A204.1 (cell line): ENCODE measurements around the gene ATP13A5.

Experiments
- FAIRE-seq: peaks from 2 replicates; lab custom pipeline; 2012; peaks lifted over from hg19 to GRCh38; lab: Jason Lieb, UNC

Gene ATP13A5

DNA sequence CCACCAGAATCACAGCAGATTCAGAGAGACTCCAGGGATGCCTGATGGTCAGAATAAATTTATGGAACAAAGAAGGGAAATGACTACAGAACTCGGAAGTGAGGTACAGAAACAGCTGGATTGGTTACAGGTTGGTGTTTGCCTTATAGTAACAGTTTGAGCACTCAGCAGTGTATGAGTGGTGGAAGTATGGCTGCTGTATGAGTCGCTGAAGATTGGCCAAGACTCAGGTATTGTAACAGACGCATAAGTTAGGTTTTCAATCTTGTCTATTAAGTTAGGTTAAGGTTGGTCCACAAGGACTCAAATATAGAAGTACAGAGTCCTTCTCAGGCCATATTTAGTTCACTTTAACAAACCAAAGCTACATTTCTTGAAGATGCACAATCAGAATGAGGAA lies 33.1 kb downstream of the ATP13A5 start:
- FAIRE-seq = no peak

DNA sequence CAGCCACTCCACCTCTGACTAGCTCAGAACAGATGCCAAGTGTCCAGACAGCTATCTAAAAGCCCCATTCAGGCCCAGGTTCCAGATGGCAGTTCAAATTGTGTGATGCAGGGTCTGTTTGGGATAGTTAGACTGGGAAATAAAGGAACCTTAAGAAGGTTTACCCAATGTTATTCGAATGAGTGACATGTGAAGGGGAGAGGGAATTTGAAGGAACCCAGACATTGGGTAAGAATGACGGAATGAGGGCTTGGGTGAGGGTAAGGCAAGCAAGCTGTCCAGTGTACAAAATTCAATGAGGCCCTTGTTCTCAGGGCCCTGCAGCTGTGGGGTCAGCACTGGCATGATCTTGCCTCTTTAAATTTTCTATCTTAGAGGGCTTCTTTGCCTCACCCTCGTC lies 34.1 kb downstream of the ATP13A5 start:
- FAIRE-seq = no peak

DNA sequence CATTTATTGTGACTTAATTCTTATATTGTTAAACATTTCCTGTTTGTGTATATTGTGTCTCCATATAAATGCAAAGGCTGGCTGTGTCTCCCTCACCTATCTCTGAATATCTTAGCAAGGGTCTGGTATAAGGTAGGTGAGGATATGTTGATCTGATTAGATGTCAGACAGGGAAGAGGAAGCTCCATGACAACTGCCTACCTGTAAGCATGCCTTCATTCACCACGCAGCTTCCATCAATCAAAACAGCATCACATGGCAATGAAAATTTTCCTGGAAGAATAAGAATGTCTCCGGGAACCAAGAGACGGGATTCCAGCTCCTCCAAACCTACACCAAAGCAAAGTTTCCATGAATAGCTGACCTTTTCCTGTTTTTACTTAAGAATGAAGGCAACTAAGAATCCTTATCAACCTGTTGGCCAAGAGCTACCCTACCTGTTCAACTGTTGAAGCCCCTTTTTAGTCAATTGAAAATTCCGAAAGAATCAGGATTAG lies 34.8 kb downstream of the ATP13A5 start:
- no peak for FAIRE-seq

- FAIRE-seq = no peak
These were observed 36.0 kb downstream of the ATP13A5 start for GRCh38 chr3:193342551-193342950.

DNA sequence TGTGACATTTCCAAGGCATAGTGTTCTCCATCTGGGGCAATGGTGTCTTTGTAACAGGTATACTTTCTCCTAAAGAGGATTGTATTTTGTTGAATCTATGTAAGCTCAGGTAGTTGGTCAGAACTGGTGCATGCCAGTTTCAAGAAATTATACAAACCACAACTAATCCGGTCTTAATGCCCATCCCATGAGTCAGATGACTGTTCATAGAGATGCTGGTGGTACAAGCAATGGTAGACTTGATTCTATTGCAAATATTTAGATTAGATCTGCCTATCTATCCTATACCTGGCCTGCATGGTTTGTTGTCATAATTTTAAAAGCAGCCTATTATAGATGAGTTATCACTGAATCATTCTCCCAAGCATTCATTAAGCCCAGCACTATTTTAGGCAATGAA lies 43.5 kb downstream of the ATP13A5 start:
- no peak for FAIRE-seq

DNA sequence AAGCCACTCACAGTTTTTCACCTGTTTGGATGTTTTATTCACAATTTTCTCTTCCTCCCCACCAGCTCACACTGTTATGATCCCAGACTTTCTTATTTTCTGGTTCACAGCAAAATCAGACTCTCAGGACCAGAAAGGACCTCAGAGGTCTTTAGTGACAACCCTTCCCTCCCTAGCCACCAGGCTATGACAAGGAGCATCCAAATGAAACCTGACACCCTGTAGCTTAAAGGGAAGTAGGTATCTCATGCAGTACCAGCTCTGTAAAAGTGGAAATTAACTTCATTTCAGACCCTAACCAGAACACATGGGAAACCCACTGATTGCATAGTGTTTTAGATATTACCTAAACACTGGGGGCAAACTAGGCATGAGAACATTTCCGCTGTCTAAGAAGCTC lies 45.3 kb downstream of the ATP13A5 start:
- no peak for FAIRE-seq

GRCh38 chr3:193330555-193331204 lies 47.9 kb downstream of the ATP13A5 start:
- no peak for FAIRE-seq

DNA sequence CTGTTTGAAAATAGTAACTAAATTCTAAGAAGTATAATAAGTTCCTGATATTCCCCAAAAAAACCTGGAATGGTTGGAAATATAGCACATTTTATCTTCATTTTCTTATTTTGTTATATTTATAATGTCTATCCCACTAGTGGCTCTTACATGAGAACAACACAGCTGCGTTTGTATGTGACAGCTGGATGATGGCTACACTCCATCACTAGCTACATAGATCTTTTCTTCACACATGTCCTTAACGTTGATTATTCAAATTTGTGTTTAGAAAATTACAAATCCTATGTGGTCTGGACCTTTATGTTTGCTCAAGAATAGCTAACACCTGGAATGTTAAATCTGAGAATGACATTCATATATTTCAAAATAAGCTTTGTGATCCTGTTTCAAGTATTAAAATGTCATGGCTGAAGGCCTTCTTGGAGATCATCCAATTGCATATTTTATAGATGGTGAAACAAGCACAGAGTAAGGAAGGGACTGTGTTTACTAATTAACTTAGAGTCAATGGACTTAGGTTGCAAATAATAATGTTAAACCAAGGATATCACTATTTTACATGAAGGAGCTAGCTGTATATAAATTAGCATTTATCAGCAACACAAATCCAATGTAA lies 60.8 kb downstream of the ATP13A5 start:
- no peak for FAIRE-seq

DNA sequence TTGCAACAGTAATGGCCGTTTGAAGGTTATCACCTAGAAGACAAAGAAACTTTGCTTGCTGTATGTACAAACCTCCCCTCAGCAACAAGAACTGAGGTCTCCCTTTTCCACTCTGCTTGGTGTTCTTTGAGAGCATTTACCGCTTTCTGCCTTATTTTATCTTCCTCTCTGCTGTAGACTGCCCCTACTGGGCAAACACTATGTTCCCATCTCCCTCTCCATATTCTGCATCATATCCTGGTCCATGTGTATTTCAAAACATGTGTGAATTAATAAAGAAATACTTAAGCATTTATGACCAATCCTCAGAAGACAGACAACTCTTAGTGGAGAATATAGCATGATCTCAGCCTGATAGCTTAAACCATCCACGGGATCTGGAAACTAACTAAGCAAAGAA lies 64.4 kb downstream of the ATP13A5 start:
- no peak for FAIRE-seq

- FAIRE-seq = no peak
These were observed 65.2 kb downstream of the ATP13A5 start for GRCh38 chr3:193313061-193313958.

GRCh38 chr3:193310914-193311723 lies 67.4 kb downstream of the ATP13A5 start:
- FAIRE-seq = no peak

- no peak for FAIRE-seq
These were observed 73.2 kb downstream of the ATP13A5 start for GRCh38 chr3:193305356-193305755.

GRCh38 chr3:193301433-193301832 lies 77.1 kb downstream of the ATP13A5 start:
- no peak for FAIRE-seq

- no peak for FAIRE-seq
These were observed 81.1 kb downstream of the ATP13A5 start for GRCh38 chr3:193297421-193297820.

GRCh38 chr3:193295985-193296384 lies 82.6 kb downstream of the ATP13A5 start:
- no peak for FAIRE-seq

DNA sequence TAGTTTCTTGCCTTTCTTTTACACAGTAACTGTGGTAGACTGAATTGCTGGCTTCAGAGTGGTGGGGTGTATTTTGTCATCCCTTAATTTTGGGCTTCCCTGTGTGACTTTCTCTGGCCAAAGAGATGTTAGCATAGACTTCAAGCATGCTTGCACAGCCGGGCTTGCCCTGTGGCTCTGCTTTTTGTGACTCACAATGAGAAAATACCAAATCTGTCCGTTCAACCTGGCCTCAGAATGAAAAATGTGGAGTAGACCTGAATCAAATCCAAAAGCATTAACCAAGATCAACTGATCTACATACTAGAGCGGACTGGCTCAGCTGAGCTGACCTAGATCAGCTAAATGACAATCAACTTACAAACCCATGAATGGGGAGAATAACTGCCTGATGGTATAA lies 86.2 kb downstream of the ATP13A5 start:
- no peak for FAIRE-seq

- no peak for FAIRE-seq
These were observed 107.3 kb downstream of the ATP13A5 start for GRCh38 chr3:193271101-193271840.

DNA sequence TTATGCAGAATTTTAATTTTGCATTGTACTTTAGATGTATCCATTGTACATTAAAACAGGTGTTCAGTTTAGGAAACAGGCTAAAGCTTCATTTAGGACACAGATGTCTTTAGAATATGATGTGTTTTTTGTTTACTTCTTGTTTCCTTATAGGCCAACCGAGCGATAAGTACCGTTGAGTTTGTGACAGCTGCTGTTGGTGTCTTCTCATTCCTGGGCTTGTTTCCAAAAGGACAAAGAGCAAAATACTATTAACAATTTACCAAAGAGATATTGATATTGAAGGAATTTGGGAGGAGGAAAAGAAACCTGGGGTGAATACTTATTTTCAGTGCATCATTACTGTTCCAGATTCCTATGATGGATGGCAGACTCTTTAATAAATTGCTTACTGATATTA lies 108.1 kb downstream of the ATP13A5 start:
- no peak for FAIRE-seq

GRCh38 chr3:193269343-193270028 lies 109.1 kb downstream of the ATP13A5 start:
- no peak for FAIRE-seq

GRCh38 chr3:193262707-193263106 lies 115.8 kb downstream of the ATP13A5 start:
- no peak for FAIRE-seq

GRCh38 chr3:193261970-193262369 lies 116.6 kb downstream of the ATP13A5 start:
- no peak for FAIRE-seq
